Endometrium (tissue), 2 donors: ENCODE results near the gene FBXL19.

Experiments
- FAIRE-seq: peaks from 2 replicates; lab custom pipeline; 2012; peaks lifted over from hg19 to GRCh38; lab: Jason Lieb, UNC
- donor health status: control.
- donor health status: control.

FBXL19 gene

GRCh38 chr16:30966033-30966619, 42.8 kb downstream of the FBXL19 start:
- FAIRE-seq = no peak

GRCh38 chr16:30967795-30968194, 44.4 kb downstream of the FBXL19 start:
- no peak for FAIRE-seq

GRCh38 chr16:30969246-30969842, 46.0 kb downstream of the FBXL19 start:
- FAIRE-seq = no peak

GRCh38 chr16:30971298-30971697, 47.9 kb downstream of the FBXL19 start:
- FAIRE-seq = no peak

GRCh38 chr16:30972872-30973271, 49.5 kb downstream of the FBXL19 start:
- no peak for FAIRE-seq

- no peak for FAIRE-seq
Observed at GRCh38 chr16:30974348-30974747, 51.0 kb downstream of the FBXL19 start.

GRCh38 chr16:30976486-30976885, 53.1 kb downstream of the FBXL19 start:
- FAIRE-seq = no peak

- FAIRE-seq = no peak
Observed at GRCh38 chr16:30977502-30977901, 54.1 kb downstream of the FBXL19 start.

GRCh38 chr16:30979170-30980022, 56.0 kb downstream of the FBXL19 start:
- FAIRE-seq = no peak

- no peak for FAIRE-seq
Observed at GRCh38 chr16:30980023-30980371, 56.6 kb downstream of the FBXL19 start.

GRCh38 chr16:30980434-30980833, 57.1 kb downstream of the FBXL19 start:
- FAIRE-seq = no peak

- FAIRE-seq = no peak
Observed at GRCh38 chr16:30980959-30981358, 57.6 kb downstream of the FBXL19 start.

- no peak for FAIRE-seq
Observed at GRCh38 chr16:30982548-30983288, 59.3 kb downstream of the FBXL19 start.

- FAIRE-seq = no peak
Observed at GRCh38 chr16:30983289-30983889, 60.0 kb downstream of the FBXL19 start.

- FAIRE-seq = no peak
Observed at GRCh38 chr16:30983898-30984610, 60.7 kb downstream of the FBXL19 start.

GRCh38 chr16:30984669-30985400, 61.5 kb downstream of the FBXL19 start, which contains the start of gene HSD3B7:
TSS of gene HSD3B7 (plus strand) at chr16:30985207. CDS start at chr16:30985659, 452 bp downstream.
- no peak for FAIRE-seq

GRCh38 chr16:30985401-30986128, 62.2 kb downstream of the FBXL19 start:
- no peak for FAIRE-seq

- FAIRE-seq = no peak
Observed at GRCh38 chr16:30986129-30986991, 63.0 kb downstream of the FBXL19 start.

- no peak for FAIRE-seq
Observed at GRCh38 chr16:30987581-30988190, 64.3 kb downstream of the FBXL19 start.
